ENCODE measurements around the gene SLC41A3.

Gene SLC41A3

DNA sequence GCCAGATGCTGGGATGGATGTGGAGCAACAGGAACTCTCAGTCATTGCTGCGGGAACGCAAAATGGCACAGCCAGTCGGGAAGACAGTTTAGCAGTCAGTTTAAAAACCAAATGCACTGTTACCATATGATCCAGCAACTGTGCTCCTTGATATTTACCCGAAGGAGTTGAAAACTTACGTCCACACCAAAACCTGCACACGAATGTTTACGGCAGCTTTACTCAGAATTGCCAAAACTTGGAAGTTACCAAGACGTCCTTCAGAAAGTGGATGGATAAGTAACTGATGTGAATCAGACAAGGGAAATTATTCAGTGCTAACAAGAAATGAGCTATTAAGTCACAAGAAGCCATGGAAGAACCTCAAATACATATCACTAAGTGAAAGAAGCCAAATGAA lies 36.1 kb upstream of the SLC41A3 start:
- DNase-seq (ENCODE audit: low read depth in 2 of 2) = no peak

DNA sequence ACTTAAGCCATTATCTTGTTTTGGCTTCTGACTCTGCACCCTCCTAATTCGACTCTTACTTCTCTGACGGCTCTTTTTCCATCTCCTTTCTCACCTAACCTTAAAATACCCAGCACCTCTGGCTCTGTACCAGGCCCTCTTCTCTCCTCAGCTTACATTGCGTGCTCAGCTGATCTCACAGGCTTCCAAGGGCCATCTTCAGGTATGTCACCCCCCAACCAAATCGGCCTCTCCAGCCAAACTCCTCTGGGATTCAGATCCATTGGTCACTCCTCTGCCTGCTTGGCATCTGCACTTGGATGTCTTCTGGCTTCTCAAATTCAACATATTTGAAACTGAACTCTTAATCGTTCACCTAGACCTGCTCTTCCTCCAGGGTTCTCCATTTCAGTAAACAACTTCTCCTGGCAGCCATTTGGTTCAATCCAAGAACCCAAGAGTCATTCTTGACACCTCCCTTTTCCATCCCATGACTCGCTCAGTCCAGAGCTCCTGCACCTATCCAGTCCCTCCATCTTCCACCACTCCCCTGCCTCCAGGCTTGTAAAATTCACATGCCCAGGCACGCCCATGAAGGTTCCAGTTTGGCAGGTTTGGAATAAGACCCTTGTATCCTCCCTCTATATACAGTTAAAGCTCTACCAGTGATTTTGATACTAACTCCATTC lies 35.2 kb upstream of the SLC41A3 start:
- DNase-seq (ENCODE audit: low read depth in 2 of 2) = no peak

DNA sequence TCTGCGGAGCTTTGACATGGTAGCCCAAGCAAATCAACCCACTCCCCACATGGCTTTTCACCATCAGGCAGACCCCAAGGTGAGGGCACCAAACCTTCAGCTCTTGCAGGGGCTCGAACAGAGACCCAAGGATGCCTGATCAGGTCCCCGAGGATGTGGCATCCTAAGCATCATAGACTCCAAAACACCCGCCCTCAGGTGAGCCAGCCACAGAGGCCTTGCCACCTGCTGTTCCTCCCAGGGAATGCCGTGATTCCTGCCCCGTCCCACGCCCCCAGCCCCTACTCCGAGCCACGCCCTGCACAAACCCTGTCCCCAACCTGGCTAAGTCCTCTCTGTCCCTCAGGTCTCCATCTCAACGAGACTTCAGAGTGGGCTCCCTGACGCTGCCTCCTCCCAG lies 34.7 kb upstream of the SLC41A3 start:
- no peak for DNase-seq (ENCODE audit: low read depth in 2 of 2)

DNA sequence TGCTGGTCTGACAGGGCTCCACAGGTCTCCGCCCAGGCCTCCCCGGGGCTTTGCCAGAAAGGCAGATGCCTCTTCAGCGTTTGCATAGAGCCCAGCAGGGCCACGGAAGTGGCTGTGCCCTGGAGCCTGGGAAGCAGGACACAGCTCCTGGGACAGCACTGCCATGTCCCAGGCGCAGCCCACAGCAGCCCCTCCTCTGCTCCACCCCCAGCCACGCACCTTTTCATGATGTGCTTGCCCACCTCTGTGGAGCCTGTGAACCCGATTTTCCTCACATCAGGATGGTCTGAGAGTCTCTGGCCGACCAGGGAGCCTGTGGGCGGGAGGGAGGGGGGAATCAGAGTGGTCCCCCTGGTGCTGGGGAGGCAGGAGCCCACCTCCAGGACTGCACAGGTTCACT lies 33.9 kb upstream of the SLC41A3 start:
- no peak for DNase-seq (ENCODE audit: low read depth in 2 of 2)

DNA sequence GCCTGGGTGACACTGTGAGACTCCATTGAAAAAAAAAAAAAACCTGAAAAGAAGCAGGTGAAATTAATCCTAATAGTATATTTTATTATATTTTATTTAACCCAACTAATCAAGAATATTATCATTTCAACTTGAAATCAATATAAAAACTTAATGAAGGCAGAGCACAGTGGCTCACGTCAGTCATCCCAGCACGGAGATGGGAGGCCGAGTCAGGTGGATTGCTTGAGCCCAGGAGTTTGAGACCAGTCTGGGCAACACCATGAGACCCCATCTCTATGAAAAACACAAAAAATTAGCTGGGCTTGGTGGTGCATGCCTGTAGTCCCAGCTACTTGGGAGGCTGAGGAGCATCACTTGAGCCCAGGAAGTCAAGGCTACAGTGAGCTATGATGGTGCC lies 33.3 kb upstream of the SLC41A3 start:
- no peak for DNase-seq (ENCODE audit: low read depth in 2 of 2)

DNA sequence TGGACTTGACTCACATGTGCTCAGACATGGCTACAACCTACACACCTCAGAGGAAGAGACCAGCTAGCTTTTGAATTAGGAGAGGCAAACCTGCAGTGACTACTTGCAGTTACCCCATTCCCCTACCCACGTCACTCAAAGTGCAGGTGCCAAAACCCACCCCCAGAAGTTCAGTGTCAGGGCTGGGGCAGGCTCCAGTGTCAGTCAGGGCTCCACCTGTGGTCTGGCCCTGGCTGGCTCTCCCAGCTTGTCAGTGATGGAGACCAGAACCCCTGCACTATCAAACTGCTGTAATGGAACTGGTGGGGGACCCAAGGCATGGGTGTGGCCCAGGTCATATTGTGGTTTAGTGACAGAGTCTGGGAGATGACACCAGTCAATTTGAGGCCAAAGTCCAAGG lies 32.6 kb upstream of the SLC41A3 start:
- no peak for DNase-seq (ENCODE audit: low read depth in 2 of 2)

DNA sequence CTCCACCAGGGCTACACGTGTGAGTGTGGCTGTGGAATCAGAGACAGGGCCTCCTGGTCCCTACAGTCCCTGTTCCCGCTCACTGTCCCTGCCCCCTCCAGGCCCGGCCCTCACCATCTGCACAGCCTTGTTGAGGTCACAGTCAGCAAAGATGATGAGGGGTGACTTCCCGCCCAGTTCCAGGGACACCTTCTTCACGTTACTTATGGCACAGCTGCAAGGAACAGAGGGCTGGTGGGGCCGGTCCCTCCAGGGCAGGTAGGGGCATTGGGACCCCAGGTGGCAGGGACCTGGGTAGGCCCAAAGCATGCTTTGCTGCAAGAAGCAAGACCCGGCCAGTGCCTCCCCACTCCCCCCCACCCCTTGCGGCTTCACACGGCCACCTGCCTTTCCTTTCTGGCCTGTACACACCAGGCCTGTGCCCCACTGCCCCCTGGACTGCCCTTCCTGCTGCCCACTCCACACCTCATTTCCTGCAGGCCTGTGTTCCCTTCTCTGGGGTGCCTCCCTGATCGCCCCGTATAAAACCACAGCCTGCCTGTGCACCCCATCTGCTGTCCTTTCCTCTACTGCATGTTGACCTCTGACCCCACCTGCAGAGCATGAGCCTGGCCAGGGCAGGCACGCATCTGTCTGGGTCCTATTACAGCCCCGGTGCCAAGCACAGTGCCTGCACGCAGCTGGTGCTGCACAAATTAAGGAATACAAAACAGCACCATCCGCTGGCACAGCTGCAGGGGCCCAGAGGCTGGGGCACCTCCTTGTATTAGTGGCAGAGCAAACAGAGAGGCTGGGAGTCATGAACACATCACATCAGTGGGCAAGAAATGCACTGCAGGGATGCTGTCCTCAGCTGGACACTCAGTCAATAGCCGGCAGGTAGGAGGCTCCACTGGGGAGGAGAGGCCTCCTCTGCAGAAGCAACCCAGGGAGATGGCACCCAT lies 30.8 kb upstream of the SLC41A3 start:
- no peak for DNase-seq (ENCODE audit: low read depth in 2 of 2)

DNA sequence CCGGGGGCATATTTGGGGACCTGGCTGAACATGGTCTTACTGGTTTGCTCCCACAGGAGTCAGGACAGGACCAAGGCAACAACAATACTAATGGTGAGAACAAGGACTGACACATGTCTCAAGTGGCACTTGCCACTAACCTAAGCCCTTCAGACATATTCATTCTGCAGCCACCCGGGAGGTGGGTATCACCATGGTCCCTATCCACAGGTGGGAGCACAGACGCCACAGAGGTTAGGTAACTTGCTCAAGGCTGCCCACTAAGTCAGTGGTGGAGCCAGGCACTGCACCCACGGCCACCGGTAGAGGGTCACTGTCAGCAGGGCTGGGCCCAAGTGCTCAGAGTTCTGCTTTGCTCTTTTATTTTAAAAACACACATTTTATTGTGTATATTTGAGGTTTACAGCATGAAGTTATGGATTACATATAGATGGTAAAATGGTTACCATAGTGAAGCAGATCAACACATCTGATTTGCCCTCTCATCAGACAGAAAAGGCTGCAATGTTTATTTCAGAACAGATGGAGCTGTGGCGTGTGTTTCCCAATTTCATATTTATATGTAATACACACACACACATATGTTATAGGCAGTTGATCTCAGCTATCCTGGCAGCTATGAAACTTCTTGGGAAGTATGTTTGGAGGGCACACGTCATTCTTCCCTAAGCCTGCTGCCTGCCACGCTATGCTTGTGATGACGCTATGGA lies 30.0 kb upstream of the SLC41A3 start:
- no peak for DNase-seq (ENCODE audit: low read depth in 2 of 2)

DNA sequence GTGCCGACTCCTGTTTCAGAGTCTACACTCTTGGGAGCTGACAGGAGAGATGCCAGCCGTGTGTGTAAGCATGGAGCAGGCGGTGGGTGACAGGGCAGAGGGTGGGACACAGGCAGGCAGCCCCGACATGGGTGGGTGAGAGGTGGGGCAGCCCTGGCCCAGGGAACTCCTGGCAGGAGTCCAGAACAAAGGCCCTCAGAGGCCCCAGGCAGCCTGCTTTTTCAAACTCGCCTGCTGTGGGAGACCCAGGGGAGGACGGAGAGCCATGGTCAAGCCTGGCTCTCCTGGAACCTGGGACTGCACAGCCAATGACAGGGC lies 29.3 kb upstream of the SLC41A3 start:
- no peak for DNase-seq (ENCODE audit: low read depth in 2 of 2)

DNA sequence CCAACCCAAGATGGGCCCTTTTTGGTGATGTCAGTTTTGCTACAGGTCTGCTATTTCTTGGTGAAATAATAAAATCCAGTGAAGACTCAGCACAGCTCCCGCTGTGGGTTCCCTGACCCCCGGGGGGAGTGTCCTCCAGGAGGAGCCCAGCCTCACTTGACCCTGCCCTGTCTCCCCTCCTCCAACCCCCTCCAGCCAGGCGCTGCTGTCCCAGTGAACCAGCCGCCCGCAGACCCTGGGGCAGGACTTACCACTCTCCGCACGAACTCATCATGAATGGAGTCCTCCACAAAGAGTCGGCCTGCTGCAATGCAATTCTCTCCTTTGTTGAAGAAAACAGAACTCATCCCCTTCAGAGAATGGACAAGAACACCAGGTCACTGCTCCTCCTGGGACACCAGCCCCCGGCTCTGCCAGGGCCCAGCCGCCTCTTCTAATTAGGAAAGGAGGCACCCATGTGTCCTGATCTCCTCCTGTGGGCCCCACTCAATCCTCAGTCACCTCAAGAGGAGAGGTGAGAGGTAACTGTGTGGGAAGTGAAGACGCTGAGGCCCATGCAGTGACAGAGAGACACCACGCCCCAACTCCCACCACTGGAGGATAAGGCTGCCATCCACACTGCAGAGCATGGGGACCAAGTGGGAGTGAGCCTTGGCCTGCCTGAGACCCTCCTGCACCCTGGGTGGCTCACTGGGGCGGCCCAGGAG lies 28.8 kb upstream of the SLC41A3 start:
- no peak for DNase-seq (ENCODE audit: low read depth in 2 of 2)

DNA sequence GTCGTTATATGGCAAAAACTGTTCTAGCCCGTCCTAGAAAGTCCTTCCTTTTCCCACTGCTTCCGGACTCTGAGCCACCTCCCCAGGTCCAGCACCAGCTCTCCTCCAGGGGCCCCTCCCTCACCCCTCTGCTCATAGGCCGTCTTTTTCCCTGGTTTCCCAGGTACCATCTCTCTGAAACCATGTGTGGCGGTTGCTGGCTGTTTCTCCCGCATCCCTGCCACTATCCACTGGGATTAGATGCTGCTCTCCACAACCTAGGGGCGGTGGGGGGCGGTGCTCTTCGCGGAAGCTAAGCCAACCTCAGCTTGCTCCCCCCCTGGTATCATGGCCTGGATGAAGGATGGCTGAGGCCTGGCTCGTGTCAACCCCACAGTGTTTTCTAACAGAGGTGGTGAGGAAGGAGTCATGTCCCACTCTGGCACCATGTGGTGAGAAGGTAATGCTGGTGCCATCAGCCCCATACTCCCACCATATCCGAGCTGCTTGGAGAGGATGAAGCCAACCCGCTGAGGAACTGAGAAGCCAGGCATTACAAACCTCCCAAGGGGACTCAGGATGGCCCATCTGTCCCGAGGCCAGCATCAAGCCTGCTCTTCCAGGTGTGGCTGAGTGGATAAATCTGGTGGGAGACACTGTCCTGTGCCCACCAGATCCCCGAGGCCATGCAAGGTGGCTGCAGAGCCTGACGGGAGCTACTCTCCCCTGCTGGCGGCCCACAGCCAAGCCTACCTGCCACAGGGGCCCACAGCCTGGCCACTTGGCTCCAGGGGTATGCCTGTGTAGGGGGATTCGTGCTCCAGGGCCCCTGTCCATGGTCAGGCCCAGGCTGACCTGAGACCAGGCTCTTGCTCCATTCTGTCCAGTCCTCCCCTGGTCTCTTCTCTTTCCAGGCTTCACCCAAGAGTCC lies 27.9 kb upstream of the SLC41A3 start:
- no peak for DNase-seq (ENCODE audit: low read depth in 2 of 2)

DNA sequence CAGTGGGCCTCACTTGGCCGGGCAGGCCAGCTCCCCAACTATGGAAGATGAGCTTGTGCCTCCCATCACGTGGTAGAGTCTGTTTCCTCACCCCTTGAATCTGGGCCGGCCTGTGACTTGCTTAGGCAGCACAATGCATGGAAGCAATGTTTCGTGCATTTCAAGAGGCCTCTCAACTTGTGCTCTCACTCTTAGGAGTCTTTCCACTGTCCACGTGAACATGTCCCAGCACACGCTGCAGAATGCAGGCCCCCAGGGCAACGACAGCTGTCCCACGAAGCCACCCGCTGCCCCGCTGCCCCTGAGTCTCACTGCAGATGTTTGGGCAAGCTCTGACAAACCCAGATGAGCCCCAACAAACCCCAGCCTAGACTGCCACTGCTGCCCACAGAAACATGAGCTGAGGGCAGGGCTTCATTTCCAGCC lies 27.2 kb upstream of the SLC41A3 start:
- no peak for DNase-seq (ENCODE audit: low read depth in 2 of 2)

DNA sequence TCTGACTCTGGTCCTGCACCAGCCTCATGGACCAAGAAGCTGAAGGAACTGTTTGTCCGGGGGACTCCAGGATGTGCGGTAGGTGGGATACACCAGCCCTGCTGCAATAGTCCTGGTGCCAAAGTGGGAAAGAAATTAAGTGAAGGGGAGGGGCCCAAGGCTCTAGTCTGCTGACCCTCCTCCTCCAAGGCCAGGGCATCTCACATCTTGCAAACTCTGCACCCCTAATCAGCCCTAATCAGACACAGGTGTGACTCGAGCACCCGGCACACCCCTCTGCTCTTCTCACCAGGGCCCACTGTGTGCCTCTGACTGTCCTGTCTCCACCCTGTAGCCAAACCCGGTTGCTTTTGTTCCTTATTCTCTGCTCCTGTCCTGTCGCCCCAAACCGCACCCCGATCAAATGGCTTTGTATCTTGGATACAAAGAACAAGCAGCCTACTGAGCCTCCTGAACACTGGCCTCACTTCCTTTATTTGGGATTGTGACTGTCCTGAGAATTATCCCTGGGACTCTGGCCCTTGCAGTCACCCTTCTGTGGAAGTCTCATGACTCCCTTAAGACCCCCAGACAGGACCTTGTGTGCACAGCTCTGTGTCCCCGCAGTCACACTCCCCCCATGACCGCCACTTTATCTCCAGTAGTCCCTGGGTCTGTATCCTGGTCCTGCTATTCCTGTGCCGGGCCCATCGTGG lies 26.7 kb upstream of the SLC41A3 start:
- no peak for DNase-seq (ENCODE audit: low read depth in 2 of 2)

DNA sequence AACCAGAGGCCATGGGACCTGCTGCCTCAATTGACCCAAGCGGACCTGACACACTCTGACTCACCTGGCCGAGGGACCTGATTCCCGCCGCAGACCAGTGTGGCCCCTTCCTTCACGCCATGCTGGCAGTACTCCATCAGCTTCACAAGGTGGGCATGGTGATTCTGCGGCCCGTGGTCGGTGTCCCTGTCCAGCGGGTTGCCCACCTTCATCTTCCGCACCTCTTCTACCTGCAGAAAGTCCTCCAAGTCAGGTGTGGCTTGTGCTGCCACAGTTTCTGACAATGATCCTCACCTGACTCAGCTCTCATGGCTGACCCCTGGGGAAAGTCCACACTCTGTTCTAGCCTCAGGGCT lies 25.9 kb upstream of the SLC41A3 start:
- no peak for DNase-seq (ENCODE audit: low read depth in 2 of 2)

DNA sequence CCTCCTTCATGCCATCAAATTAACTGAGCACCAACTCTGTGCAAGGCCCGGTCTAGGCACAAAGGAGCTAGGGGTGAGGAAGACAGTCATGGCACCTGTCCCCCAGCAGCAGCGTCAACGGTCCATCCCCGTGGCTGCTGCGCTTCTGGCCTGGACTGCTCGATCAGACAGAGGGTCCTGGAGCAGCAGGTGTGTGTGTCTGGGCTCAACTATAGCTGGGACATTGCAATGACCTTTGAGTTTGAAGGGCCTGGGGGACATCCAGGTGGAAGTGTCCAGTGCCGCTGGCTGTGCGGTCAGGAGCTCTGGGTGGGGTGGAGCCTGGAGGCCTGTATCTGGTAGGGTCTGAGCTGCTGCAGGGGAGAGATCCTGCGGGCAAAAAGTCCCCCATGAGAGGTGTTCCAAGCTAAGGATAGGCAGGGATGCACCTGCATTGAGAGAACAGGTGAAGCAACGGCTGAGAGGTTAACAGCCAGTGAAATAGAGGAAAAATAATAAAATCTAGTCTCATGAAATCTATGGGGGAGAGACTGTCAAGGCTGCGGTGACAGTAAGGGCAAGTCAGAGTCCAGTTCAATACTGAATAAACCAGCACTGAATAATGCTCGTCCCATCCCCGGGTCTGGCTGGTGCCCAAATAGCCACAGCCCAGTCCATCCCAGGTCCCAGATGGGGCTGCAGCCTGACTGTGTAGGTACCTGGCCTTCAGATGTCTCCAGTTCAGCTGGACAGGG lies 25.4 kb upstream of the SLC41A3 start:
- no peak for DNase-seq (ENCODE audit: low read depth in 2 of 2)

DNA sequence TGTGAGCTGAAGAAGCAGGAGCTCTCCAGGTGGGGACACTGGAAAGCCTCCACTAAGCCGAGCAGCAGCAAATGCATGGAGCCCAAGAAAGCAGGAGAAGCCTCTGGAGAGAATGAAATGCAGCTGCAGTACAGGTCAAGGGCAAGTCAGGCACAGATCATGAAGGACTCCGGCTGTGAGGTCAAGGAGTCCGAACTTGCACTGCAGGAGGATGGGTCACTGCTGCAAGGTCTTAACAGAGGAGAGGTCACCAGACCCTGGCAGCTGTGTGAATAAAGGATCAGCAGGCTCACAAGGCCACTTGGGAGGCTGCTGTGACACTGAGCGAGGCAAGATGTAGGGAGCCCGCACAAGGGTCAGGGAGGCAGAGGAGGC lies 24.7 kb upstream of the SLC41A3 start:
- no peak for DNase-seq (ENCODE audit: low read depth in 2 of 2)

DNA sequence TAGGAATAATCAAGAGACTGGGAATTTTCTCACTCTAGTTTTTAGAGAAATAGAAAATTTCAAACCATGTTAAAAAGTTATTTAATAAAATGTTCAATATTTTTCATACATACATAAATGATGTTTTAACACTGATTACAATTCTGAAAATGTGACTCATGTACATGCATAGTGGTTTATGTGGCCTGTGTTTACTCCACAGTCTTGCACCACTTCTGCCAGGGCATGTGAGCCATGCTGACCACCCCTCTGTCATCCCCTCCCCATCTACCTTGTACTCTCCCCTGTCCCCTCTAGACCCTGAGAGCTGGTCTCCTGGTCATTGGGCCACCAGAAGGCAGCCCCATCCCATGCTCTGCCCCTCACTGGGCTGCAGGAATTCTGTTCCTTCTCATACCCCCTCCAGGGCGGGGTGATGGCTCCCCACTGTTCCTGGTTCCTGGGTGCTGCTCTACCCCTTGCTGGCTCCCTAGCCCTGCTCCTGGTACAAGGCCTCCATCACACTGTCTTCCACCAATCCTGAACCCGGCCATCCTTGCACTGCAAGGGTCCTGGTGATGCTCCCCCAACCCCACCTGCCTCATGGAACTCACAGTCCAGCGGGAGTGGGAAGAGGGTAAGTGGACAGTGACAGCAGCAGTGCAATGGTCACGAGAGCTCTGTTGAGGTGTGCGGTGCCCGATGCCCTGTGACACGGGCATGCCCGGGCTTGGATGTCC lies 24.2 kb upstream of the SLC41A3 start:
- DNase-seq (ENCODE audit: low read depth in 2 of 2) = no peak

DNA sequence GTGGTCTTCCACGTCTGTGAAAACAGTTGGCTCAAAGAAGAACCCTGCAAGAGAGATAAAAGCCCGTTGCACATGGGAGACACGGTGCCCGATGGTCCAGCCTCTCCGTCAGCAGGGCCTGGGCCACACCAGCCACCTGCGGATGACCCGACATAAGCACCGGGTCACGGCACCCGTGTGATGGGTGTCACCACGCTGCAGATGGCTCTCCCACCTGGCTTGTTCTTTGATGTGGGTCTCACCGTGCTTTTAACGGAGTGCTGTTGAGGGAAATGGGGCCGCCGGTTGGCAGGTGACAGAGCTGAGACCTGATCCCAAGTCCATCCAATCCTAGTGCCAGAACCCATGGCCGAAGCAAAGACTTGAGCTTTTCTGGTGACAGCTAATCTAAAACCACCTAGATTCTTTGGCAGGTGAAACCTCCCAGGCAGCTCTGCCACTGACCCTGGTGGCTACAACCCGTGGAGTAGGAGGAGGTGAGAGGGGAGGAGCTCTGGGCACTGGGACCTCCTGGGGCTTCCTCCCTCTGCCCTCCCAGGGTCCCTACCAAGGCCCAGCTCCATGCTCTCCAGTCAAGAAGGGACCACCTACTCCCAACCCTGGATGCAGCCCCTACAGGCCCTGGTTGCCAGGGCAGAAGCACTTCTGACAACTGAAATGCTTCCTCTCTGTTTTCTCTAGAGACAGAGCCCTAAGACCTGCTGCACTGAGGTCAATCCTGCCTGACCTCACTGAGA lies 23.4 kb upstream of the SLC41A3 start:
- no peak for DNase-seq (ENCODE audit: low read depth in 2 of 2)
